Stimulated activated CD8-positive, alpha-beta memory T cell treated with anti-CD3 and anti-CD28 coated beads, Interleukin-15, amount 100 ng/mL, for 48 hours (primary cell): ENCODE data around the gene FAM83B.
"Not testable (repeated sequence)": the region's sequence is repeated elsewhere in the genome, so short reads cannot be mapped to it uniquely, and the experiment has no call there.

Source experiments
- DNase-seq, 2 donors: peaks; one replicate each; pipeline ENCODE4 v3.0.0-alpha.2; 2020; ENCODE audit warnings: low read depth in 2 of 2

The FAM83B gene

DNA sequence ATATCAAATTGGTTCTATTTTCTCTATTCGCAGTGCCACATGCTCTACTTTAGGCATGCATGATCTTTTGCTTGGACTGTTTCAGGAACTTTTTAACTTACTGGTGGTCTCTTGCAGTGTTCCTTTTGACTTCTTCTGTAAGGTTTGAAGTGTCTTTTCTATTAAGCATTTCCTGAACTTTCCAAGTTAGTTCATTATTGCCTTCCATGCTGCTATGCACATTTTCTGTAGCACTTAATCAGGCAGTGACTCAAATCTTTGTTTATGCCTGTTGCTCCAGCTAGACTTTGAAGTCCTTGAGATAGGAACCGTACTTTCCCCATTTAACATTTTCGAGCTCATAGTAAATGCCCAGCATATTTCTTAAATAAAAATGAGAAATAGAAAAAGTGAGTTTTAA lies 52.2 kb downstream of the FAM83B start:
- DNase-seq, result no peak

DNA sequence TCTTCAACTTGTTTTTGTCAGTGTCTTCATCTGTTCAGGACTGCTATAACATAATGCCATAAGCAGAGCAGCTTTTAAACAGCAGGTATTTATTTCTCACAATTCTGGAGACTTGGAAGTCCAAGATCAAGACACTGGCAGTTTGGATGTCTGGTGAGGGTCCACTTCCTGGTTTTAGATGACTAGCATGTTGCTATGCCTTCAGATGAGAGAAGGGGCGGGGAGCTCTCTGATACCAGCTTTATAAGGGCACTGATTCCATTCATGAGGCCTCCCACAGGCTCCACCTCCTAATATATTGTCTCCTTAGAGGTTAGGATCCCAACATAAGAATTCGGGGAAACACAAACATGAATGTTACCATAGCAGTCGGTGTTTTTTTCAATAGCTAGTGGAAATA lies 52.9 kb downstream of the FAM83B start:
- DNase-seq, result no peak

DNA sequence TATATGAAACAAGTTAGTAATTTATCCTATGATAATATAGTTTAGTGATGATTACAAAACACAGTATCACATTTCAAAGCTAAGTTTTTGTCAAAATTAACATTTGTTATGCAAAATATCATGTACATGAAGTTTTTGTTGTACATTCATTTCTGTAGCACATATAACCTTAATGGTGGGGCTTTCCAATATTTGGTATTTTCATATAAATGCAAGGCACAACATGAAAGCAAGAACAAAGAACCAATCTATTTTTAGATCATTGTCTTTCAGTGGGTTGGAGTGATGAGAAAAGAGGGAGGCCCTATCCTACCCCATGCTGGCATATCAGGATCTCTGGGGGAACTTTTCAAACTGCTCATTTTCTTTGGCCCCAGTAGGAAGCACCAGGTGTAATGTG lies 53.4 kb downstream of the FAM83B start:
- DNase-seq, result no peak

DNA sequence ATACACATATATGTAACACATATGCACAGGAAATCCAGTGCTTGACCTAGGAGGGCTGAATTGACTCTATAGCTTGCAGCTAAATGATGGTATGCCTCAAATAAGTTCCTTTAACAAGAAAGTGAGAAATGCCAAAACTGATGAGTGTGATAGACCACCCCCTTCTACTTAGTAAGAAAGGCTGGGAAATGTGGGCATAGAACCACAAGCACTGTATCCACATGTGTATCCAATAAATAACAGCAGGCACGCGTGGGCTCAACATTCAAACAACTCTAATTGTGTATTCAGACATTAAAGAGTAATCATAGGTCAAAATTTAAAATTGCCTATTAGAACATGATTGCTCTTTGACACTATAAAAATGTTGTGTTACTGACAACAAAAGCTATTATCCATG lies 54.1 kb downstream of the FAM83B start:
- DNase-seq, result no peak

DNA sequence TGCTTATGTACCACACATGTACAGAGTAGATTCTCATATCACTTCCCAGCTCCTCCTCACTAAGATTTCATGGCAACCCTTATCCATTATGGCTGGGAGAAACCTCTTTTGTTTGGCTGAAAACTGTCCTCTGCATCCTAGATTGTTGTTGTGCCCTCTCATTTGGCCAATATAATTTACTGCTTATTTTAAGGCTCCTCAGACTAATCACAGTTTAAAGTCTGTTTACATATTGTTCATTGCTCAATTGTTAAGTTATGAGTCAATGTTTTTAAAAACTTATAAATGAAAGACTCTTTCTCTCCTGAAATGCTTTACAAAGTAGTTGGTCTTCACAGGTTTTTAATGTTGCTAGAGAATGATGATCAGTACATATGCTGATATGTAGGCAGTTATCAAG lies 57.3 kb downstream of the FAM83B start:
- no peak for DNase-seq

DNA sequence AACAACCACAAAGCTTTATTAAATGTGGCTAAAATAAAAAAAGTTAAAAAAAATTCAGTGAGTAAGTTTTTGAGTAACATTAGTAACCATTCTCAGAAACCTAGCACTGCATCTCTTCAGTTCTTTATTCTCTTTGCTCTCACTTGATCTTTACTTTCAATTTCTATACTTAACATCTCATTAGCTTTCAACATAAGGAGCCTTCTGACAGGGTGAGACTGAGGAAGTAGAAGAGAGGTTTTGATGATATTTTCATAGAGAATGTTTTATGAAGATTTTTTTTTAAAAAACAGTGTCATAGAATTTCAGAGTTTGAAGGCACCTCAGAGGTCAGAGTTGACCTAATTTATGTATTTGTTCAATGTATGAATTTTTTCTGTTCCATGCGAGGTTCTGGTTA lies 60.8 kb downstream of the FAM83B start:
- DNase-seq, result no peak

DNA sequence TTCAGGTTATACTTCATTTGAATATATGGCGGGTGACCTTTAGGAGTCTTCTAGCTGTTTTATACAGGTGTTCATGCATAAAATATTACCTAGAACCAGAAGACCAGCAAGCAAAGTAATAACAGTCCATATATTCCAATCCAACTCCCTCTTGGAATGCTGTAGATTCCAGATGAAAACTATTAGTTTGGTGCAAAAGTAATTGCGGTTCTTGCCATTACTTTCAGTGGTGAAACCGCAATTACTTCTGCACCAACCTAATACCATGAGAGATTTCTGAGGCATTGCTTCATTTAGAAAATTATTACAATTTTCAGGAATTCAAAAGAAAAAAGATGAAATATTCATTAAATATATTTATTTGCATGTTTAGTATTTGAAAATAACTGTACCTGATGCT lies 62.6 kb downstream of the FAM83B start:
- no peak for DNase-seq

DNA sequence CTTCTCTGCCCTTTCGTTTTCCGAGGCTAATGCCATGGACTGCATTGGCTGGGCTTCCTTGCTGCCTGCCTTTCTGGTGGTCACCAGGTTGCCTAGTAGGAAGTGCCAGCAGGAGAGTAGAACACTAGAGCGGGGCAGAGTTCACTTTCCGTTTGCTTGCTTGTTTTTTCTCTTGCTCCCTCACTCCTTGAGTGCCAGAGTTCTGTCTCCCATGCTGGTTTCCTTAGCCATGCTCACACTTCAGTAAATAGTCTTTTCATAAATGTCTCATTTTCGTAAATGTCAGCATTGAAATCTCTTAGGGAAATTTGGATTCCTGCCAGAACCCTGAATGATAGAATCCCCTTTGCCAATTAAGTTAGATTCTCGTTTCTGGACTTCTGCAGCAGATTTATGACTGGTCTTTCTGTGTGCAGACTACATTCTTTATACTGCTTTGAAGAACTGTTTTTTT lies 63.9 kb downstream of the FAM83B start:
- no peak for DNase-seq

DNA sequence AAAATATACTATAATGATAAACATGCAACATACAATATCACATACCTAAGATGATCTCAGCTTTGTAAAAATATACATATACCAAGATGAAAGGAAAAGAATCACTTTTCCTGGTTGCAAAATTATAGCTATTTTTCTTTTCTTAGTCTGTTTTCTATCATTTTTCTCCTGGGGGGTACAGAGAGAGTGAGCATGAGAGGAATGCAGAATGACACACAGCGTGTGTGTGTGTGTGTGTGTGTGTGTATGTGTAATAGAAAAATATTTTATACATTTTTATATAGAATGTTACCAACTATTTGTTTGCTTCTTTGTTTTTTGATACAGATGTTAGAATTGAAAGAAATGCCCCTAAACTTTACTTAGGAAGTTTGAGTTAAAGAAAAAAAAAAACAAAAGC lies 64.3 kb downstream of the FAM83B start:
- no peak for DNase-seq

DNA sequence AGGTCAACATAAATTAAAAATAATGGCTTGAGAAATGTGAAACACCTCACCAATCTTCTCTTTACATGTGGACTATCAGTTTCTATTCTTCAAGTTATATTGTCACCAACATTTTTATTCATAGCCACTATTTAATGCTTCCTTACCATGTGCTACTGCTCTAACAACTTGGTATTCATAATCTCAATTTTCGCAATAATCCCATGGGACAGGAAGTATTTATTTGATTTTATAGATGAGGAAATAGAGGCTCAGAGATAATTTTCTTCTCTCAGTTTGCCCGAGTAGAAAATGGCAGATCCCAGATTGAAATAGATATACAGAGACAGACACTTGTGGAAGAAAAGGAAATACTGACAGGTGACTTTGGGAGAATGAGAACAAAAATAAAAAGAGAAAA lies 66.6 kb downstream of the FAM83B start:
- DNase-seq, result no peak

DNA sequence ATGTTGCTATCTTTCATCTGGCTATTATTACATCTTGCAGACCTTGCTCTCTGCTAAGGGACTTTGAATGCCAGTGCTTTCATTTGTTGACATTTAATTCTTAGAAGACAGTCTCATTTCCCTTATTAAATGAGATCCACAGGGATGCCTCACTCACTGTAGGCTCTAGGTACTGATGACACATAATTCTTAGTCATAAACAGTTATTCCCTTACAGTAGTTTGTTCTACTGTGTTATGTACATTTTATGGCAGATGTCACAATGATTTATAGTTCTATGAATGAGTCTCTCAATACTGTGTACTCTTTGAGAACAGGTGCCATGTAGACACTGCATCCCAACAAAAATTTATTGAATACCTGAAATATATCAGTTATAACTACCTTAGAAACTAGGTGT lies 70.3 kb downstream of the FAM83B start:
- no peak for DNase-seq

DNA sequence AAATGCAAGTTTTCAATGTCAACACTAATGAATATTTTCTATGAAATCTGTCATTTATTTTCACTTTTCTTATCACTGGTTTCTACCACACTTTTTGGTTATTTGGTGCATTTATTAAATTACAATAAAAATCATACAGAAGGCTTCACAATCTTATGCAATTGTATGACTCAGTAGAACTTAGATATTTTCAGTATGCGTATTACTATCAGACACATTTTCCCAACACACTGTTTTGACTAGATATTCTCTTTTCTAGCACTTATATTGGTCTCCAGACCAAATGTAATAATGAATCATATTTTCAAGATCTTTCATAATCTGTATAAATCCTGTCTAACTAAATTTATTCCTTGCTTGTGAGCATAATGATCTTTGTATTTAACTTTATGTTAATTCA lies 74.1 kb downstream of the FAM83B start:
- no peak for DNase-seq

DNA sequence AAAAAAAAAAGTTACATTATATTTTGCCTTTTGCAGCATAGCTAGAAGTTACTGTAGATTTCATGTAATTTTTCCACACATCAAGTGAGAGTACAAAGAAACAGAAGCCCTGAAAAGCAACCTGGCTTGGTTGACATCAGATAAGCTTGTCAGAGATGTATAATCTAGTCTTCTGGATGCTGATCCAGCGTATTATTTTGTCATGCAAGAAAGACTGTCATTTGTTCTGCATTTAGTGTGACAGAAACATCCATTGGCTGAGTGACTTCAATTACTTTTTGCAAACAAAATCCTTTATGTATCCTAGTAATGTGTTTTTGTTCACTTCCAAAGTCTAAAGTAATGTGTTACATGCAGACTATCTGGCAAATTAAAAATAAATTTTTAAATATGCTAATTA lies 75.3 kb downstream of the FAM83B start:
- no peak for DNase-seq

DNA sequence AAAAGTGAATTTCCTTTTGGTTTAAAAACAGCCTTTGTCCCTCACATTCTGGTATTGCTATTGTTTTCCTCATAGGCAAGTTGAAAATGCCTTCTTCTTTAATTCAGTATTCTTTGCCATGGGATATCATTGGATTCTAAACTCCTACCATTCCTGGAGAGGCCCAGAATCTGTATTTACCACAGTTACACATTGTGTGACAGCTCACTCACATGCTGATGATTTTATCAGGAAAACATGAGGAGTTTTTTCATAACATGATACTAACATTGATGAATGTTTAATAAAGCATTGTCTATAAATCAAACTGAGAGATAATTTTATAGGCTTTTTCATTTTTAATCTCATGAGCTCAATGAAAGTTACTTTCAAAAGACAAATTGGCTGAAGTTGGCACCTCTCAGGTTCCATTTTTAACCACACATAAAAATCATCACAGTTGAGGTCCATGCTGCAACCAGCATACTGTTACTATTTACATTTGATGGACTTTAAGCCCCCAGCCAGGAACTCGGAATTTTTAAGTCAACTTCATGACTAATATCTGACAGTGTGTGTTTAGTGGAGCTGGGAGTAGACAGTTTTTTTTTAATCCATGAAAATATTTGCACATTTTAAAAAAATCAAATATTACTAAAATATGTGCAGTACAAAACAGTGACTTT lies 82.8 kb downstream of the FAM83B start:
- no peak for DNase-seq

DNA sequence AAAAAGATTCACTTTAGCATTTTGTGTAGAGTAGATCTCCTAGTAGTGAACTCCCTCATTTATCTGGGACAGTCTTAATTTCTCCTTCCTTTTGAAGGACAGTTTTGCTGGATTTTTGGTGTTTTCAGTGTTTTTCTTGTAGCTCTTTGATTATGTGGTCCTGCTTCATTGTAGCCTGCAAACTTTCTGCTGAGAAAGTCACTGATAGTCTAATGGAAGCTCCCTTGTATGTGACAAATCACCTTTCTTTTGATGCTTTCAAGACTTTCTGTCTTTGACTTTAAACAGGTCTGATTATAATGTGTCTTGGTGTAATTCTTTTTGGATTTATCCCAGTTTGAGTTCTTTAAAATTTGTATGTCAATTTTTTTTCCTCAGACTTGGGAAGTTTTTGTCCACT lies 86.1 kb downstream of the FAM83B start:
- DNase-seq, result no peak

DNA sequence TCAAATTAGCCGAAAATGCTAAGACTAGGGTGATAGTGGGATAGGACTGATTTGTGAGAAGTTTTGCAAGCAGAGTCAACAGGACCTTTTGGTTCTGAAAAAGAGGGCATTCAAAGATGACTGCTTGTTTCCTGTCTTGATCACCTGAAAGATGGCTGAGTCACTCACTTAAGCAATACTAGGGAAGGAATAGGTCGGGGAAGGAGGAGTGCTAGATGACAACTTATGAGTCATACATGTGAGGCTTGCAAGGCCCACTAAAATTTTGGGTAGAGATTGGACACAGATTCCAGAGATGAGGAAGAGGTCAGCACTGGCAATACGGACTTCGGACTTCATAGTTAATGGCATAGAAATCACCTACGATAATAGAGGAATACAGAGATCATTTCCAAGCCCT lies 89.2 kb downstream of the FAM83B start:
- DNase-seq, result no peak

DNA sequence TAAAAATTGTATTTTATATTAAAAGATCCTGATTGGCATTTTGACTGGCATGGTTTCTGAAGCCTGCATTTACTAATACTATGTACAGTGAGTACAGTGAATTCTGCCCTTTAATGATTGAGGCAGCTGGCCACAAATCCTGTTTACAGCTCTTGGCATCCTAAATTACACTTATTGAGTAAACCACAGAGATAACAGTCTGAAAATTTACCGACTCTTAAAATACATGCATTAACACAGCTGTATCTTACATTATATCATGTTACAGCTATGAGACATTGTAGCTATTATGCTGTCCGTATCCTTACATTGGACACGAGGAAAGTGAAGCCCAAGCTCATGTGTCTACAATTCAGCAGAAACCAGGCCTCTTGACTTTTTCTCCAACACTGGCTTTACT lies 90.8 kb downstream of the FAM83B start:
- DNase-seq, result no peak

DNA sequence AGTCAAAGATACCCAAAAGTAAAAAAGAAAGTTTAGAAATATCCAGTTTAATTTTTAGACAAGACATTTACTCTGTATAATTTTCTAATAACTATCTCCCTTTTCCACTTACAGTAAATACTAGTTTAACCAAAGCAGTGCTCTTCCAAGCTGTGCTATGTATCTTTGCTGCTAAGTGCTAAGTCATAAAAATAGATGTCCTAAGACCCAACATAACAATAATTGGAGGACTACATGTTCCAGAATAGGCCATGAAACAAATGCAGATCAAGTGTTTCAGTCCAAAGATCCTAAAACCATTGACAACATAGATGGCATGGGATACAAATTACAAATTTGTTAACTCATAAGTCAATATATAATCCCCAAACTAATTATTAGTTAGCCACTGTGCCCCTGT lies 111.1 kb downstream of the FAM83B start:
- no peak for DNase-seq

DNA sequence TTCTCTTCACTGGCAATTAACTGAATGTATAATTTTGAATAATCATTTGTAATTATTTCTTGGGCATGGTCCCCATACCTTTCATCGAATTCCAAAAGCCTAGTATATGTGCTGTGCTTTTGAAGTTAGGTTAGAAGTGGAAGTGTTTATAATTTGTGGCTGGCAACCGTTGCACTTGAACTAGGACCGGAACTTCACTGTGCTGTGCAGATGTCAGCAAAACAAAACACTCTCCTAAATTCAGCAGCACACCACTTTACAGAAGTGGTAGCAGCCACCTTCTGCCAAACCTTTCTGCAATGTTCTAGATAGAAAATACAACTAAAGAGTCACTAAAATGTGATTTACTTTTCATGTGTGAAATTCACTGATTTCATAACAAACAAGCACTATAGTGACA lies 111.9 kb downstream of the FAM83B start:
- DNase-seq, result no peak

DNA sequence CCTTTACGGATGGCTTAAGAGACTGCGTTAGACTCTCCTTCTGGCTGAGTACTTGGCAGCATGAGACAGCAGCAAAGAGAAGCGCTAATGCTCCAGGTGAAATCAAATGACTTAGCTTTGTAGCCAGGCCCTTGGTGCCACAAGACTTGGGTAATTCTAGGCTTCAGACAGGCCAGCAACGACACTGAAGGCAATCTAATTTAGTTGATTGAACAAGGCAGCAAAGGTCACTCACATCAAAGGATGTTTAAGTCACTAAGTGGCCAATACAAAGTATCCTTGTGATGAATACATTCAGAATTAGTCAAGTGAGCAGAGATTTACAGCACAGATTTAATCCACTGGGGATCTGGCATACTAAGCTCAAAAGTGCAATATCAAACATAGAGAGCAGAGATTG lies 113.2 kb downstream of the FAM83B start:
- no peak for DNase-seq

DNA sequence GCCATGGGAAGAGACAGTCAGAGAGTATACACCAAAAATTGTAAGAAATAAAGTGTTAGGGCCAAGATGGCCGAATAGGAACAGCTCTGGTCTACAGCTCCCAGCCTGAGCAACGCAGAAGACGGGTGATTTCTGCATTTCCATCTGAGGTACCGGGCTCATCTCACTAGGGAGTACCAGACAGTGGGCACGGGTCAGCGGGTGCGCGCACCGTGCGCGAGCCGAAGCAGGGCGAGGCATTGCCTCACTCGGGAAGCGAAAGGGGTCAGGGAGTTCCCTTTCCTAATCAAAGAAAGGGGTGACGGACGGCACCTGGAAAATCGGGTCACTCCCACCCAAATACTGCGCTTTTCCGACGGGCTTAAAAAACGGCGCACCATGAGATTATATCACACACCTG lies 114.8 kb downstream of the FAM83B start:
- not testable (repeated sequence) for DNase-seq

DNA sequence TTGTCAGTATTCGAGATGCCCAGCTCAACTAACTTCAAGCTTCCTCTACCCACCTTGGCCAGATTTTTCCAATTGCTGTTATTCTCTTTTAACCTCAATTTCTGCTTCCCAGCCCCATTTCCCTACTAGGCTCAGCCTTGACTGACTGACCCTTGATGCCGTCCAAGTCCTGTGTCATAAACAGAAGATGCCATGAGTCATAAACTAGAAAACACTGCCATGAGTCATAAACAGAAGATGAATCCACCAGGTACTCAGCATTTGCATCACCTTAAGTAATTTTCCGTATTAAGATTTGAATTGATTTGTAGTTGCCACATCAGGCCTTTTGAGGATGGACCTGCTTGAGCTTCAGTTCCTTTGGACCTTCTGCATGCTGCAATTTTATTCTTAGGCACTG lies 123.8 kb downstream of the FAM83B start:
- no peak for DNase-seq

DNA sequence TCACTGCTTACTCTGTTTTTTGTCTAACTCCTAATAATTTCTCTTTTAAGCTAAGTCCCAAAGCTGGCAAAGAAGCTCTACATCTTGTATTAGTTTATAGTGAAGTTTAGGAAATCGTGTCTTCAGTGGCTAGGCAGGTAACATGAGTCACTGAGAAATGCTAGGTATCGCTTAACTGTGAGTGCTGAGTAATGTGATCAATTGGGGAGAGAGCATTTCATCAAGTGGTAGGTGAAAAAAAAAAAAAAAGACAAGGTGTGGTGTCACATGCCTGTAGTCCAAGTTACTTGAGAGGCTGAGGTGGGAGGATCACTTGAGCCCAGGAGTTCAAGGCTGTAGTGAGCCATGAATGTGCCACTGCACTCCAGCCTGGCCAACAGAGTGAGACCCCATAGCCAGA lies 125.3 kb downstream of the FAM83B start:
- DNase-seq, result no peak

DNA sequence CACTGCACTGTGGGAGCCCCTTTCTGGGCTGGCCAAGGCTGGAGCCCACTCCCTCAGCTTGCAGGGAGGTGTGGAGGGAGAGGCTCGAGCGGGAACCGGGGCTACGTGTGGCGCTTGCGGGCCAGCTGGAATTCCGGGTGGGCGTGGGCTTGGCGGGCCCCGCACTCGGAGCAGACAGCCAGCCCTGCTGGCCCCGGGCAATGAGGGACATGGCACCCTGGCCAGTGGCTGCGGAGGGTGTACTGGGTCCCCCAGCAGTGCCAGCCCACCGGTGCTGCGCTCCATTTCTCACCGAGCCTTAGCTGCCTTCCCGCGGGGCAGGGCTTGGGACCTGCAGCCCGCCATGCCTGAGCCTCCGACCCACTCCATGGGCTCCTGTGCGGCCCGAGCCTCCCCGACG lies 132.6 kb downstream of the FAM83B start:
- DNase-seq, result not testable (repeated sequence)
